ENCODE results near the gene DHX29. TPM values are rescaled to one million over a fixed set of nuclear protein-coding genes. Genes with fewer than 3 reads are reported as not detected.

The DHX29 gene
- total RNA-seq, 1 donor from 2014 or later = 21.1 TPM

DNA sequence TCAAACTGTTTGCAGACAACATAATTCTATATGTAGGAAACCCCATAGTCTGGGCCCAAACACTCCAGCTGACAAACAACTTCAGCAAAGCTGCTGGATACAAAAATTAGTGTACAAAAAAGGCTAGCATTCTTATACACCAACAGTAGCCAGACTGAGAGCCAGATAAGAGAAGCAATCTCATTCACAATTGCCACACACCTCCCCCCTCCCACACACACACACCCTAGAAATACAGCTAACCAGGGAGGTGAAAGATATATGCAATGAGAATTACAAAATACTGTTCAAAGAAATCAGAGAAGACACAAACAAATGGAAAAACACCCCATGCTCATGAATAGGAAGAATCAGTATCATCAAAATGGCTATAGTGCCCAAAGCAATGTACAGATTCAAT lies 9.3 kb upstream of the DHX29 start:
- H3K27me3 Mint-ChIP-seq (ENCODE audit: unreplicated experiment) = no peaks in the 10 kb centered on the region
- TF ChIP-seq CTCF (IDR thresholded peaks at IDR 0.05; ENCODE audit: unreplicated experiment) = no peak
- no peak overlapping the region for H3K4me3 Mint-ChIP-seq (ENCODE audit: unreplicated experiment)

GRCh38 chr5:55316289-55316688 lies 8.8 kb upstream of the DHX29 start:
- H3K4me3 Mint-ChIP-seq (ENCODE audit: unreplicated experiment) = no peak overlapping the region
- no peak for TF ChIP-seq CTCF (IDR thresholded peaks at IDR 0.05; ENCODE audit: unreplicated experiment)
- no peaks in the 10 kb centered on the region for H3K9me3 Mint-ChIP-seq (ENCODE audit: unreplicated experiment)
- peaks cover 4% of the 10 kb centered on the region for H3K36me3 Mint-ChIP-seq (ENCODE audit: low read depth, unreplicated experiment)
- no peaks in the 10 kb centered on the region for H3K27me3 Mint-ChIP-seq (ENCODE audit: unreplicated experiment)
- no peak for DNase-seq (ENCODE audit: low spot score)
- peaks cover 7% of the 10 kb centered on the region for H3K4me1 Mint-ChIP-seq (ENCODE audit: unreplicated experiment)
- H3K27ac Mint-ChIP-seq (ENCODE audit: unreplicated experiment) = no peak overlapping the region

More for the DNA sequence above, 9.3 kb upstream of the DHX29 start:
- H3K9me3 Mint-ChIP-seq (ENCODE audit: unreplicated experiment) = no peaks in the 10 kb centered on the region
- peaks cover 4% of the 10 kb centered on the region for H3K36me3 Mint-ChIP-seq (ENCODE audit: low read depth, unreplicated experiment)
- DNase-seq (ENCODE audit: low spot score) = no peak
- H3K4me1 Mint-ChIP-seq (ENCODE audit: unreplicated experiment) = peaks cover 7% of the 10 kb centered on the region
- no peak overlapping the region for H3K27ac Mint-ChIP-seq (ENCODE audit: unreplicated experiment)

- no peak overlapping the region for H3K27ac Mint-ChIP-seq (ENCODE audit: unreplicated experiment)
- H3K4me1 Mint-ChIP-seq (ENCODE audit: unreplicated experiment) = peaks cover 7% of the 10 kb centered on the region
- no peaks in the 10 kb centered on the region for H3K27me3 Mint-ChIP-seq (ENCODE audit: unreplicated experiment)
- no peak overlapping the region for H3K4me3 Mint-ChIP-seq (ENCODE audit: unreplicated experiment)
- no peak for TF ChIP-seq CTCF (IDR thresholded peaks at IDR 0.05; ENCODE audit: unreplicated experiment)
- no peak for DNase-seq (ENCODE audit: low spot score)
- H3K36me3 Mint-ChIP-seq (ENCODE audit: low read depth, unreplicated experiment) = peaks cover 4% of the 10 kb centered on the region
- H3K9me3 Mint-ChIP-seq (ENCODE audit: unreplicated experiment) = no peaks in the 10 kb centered on the region
These were observed 6.5 kb upstream of the DHX29 start for GRCh38 chr5:55313870-55314617.

- peak; percentile 3 for DNase-seq (ENCODE audit: low spot score)
- Mint-ChIP-seq H3K9me3 (ENCODE audit: unreplicated experiment) (no peaks in the 10 kb centered on the region), H3K36me3 (ENCODE audit: low read depth, unreplicated experiment) (no peaks in the 10 kb centered on the region), H3K4me3 (ENCODE audit: unreplicated experiment) (no peak overlapping the region), H3K4me1 (ENCODE audit: unreplicated experiment) (no peaks in the 10 kb centered on the region), H3K27ac (ENCODE audit: unreplicated experiment) (no peak overlapping the region), H3K27me3 (ENCODE audit: unreplicated experiment) (no peaks in the 10 kb centered on the region)
- no peak for TF ChIP-seq CTCF (IDR thresholded peaks at IDR 0.05; ENCODE audit: unreplicated experiment)
These were observed 851 bp upstream of the DHX29 start for GRCh38 chr5:55308254-55308836.

Data from endothelial cell (in vitro differentiated cells).